ENCODE measurements around the gene ABCA13.

Gene ABCA13

DNA sequence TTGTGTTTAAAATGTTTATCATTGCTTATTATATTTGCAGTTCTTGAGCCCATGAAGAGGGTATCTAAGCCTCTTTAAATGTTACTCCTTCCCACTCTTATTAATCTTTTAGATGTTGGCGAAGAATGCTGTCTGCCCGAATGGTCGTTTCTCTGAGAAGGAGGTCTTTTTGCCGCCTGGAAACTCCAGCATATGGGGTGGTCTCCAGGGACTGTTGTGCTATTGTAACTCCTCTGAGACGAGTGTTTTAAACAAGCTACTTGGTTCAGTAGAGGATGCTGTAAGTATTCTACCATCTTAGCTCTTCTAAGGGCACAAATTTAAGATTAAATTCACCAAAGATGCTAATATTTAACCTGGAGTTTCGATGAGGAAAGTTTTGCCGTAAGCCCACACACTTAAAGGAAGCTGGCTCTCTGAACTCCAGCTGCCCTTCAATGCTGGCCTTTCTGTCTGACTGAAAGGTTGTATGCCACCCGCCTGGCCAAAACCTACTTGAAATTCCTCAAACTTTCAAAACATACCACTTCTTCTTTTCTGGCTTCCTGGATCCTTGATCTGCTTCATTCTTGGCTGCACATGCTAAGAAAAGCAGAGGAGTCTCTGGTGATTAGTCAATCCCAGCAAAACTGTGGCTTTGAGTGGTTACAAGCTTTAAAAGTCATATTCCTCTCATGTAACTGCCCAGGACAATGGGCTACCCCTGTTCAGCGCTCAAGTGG, 74.7 kb downstream of the ABCA13 start:
- peak; percentile 34 for DNase-seq (ENCODE audit: low spot score)

DNA sequence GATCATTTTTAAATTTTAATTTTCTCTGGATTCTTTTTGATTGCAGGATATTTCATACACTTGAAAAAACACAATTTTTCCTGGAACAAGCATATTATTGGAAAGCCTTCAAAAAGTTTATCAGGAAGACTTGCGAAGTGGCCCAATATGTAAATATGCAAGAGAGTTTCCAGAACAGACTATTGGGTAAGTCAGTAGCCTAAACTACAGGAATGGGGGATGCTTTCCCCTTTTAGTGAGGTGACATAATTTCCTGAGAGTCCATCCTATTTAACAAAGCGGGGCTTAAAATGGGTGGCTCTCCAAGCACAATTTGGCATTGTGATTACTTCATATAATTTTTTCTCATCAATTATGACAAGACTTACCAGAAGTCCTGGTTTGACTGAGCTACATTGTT, 77.9 kb downstream of the ABCA13 start:
- no peak for DNase-seq (ENCODE audit: low spot score)

DNA sequence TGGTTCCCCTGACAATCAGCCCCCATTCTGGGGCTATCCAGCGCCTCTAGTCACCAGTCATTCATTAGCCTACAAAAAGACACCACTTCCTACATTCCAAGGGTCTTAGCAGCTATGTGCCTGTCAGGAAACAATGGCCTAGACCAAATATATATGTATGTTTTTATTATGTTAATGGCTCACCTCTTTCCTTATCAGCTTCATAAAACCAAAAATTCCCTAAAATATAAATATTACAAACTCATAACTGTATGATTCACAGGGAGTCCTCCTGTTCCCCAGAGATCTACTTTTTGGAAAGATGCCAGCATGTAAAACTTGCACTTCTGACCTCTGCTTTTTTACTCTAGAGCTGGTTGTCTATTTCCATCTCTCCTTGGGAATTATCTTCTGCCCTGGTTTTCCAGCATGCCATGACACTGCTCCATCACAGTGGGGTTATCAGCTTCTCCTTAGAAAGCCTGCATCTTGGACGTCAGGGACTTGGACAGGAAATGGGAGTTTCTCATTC, 79.2 kb downstream of the ABCA13 start:
- no peak for DNase-seq (ENCODE audit: low spot score)

DNA sequence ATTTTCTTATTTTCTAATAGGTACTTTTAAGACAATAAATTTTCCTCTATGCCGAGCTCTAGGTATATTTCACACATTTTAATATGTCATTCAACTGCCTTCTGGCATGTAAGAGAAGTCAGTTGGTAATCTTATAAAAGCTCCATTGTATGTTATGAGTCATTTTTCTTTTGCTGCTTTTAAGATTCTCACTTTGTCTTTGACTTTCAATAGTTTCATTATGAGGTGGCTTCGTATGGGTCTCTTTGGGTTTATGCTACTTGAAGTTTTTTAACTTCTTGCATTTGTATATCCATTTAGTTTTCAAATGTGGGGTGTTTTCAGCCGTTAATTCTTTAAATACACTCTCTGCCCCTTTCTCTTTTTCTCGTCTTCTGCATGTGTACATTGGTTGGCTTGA, 80.5 kb downstream of the ABCA13 start:
- DNase-seq (ENCODE audit: low spot score), result no peak

DNA sequence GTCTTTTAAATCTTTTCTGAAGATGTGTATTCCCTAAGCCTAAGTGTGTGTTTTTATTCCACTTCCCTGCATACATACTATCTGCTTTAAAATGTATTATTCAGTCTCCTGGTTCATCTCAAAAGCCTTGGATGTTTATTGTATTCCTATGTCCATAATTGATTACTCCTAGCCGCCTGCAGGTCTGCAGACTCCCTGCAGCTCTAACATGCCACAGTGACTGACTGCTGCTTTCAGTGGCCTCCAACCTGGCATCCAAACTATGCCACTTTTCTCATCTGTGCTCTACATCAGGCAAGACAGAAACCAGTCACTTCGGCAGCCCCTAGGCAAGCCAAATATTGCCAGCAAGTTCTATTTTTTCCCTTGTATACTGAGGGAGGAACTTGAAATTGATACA, 81.7 kb downstream of the ABCA13 start:
- no peak for DNase-seq (ENCODE audit: low spot score)

DNA sequence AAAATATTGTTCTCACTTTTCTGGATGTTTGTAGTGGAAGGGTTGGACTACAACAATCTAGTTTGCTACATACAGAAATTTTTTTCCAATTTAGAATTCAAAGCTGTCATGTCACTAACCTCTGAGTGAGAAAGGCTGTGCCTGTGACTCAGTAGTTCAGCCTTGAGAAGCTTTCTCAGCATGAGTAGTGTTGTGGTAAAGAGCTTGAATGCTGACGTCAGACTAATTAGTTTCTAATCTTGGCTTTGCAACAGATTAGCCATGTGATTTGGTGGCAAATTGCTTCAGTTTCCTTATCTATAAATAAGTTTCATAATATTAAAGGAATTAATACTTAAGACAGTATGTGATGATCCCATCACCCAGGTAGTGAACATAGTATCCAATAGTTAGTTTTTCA, 83.8 kb downstream of the ABCA13 start:
- DNase-seq (ENCODE audit: low spot score), result no peak

DNA sequence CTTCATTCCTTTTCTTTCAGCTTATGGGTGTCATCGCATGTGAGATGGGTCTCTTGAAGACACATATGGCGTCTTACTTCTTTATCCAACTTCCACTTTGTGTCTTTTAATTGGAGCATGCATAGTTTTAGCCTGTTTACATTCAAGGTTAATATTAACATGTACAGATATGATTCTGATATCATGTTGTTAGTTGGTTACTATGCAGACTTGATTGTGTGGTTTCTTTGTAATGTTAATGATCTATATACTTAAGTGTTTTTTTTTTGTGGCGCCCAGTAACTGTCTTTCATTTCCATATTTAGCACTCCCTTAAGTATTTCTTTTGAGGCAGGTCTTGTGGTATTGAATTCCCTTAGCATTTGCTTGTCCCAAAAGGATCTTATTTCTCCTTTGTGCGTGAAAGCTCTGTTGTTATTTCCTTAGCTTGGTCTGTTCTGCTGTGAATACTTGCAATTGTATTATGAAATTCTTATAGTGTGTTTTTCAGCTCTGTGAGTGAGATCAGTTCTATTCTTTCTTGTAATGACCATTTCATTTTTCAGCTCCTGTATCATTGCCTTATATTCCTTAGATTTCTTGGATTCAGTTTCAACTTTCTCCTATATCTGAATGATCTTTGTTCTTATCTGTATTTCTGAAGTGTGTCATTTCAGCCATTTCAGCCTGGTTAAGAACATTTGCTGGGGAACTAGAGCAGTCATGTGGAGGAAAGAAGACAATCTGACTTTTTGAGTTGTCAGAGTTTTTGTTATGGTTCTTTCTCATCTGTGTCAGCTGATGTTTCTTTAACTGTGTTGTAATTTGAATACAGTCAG, 88.4 kb downstream of the ABCA13 start:
- no peak for DNase-seq (ENCODE audit: low spot score)

DNA sequence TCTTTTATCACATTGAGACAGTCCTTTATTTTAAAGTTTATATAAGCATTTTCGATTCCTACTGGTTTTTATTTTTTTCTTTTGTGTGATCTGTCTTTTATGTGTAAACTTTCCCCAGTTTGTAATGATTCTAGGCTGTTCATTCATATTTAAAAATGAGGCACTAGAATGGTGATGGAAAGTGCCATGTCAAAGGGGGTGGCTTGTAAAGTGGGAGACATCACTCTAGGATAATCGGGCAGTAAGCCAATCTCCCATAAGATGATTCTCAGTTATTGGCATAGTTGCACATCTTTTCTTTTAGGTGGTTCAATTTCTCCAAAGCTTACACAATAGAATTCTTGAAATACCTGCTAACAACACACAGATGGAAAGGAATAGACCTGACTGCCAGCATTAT, 90.4 kb downstream of the ABCA13 start:
- DNase-seq (ENCODE audit: low spot score), result no peak

- no peak for DNase-seq (ENCODE audit: low spot score)
Observed at GRCh38 chr7:48262606-48263310, 91.5 kb downstream of the ABCA13 start.

DNA sequence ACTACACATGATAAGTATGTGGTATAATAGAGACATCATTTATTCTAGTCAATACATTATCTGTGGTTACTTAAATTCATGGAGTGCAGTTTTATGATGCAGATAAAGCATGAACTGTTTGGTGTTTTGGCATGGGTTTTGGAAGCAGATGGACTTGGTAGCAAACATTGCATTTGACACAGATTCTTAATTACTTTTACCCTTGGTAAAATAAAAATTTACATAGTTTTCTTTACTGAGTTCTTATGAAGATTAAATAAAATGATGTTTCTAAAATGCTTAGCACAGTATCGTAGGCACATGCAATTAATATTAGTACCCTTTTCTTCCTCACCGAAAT, 92.0 kb downstream of the ABCA13 start:
- no peak for DNase-seq (ENCODE audit: low spot score)

GRCh38 chr7:48269066-48269465, 97.8 kb downstream of the ABCA13 start:
- DNase-seq (ENCODE audit: low spot score), result no peak

- no peak for DNase-seq (ENCODE audit: low spot score)
Observed at GRCh38 chr7:48274662-48275061, 103.4 kb downstream of the ABCA13 start.

- no peak for DNase-seq (ENCODE audit: low spot score)
Observed at GRCh38 chr7:48279420-48279819, 108.2 kb downstream of the ABCA13 start.

GRCh38 chr7:48280100-48280499, 108.8 kb downstream of the ABCA13 start:
- DNase-seq (ENCODE audit: low spot score), result no peak

DNA sequence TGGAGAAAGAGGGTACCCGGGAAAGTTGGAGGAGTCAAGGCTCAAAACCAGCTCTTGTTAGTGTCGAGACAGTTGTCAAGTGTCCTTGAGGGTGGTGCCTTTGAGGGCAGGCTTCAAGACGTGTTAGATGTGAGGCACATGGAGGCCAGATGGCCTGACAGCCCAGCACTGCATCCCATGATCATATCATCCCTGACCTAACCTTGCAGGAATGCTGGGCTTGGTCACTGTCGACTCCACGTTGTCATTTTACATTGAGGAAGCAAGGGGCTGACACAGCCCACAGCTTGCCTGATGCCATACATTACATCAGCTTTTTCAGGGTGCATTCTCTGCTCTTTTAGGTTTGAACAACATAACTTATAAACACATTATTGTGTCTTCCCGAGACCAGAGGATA, 114.1 kb downstream of the ABCA13 start:
- DNase-seq (ENCODE audit: low spot score), result no peak

DNA sequence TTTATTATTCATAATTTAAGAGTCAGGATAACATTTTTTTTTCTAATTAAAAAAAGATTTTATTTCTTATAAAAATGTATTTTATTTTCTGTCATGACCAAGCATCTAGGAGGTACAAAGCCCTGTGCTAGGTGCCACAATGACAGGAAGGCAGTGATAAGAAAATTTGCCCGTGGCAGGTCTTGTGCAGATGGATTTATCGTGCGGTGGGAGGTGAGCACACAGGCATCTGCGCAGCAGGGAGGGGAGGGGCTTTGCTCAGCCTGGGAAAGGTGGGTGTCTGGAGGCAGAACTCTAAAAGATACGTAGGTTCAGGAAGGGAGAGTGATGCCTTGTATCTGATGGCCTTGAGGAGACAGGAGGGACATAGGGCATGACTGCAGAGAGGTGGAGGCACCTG, 115.6 kb downstream of the ABCA13 start:
- no peak for DNase-seq (ENCODE audit: low spot score)

DNA sequence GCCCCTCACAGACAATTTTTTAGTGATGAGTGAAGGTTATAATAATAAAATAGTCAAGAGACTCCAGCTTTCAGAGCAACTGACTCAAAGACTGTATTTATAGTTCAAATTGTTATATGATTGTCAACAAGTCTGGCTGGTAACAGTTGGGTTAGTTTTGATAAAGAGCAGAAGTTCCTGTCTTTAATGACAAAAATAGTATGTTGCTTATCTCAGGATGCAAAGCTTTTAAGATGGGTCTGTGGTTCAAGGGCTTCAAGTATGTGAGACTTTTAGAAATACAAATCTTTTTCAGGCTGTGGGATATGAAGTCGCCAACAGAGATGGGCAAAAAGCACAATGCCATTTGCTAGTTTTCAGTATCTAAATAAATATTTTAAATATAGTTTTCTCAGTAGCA, 118.4 kb downstream of the ABCA13 start:
- DNase-seq (ENCODE audit: low spot score), result no peak

DNA sequence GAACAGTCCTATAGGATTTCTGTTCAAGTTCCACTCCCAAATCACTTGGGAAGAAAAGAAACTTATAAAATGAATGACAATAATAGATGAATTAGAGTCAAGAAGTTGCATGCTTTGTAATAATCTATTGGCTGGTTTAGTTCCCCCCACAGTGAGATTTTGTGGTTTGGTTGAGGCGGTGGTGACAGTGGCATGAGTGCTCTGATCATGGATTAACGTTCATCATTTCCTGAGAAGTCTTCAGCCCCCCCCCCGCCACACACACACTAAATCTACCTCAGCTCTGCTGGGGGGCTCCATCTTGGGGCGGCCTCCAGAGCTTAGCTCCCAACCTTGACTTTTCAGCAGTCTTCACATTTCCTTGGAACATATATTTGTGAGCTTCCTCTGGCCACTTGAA, 121.7 kb downstream of the ABCA13 start:
- no peak for DNase-seq (ENCODE audit: low spot score)

DNA sequence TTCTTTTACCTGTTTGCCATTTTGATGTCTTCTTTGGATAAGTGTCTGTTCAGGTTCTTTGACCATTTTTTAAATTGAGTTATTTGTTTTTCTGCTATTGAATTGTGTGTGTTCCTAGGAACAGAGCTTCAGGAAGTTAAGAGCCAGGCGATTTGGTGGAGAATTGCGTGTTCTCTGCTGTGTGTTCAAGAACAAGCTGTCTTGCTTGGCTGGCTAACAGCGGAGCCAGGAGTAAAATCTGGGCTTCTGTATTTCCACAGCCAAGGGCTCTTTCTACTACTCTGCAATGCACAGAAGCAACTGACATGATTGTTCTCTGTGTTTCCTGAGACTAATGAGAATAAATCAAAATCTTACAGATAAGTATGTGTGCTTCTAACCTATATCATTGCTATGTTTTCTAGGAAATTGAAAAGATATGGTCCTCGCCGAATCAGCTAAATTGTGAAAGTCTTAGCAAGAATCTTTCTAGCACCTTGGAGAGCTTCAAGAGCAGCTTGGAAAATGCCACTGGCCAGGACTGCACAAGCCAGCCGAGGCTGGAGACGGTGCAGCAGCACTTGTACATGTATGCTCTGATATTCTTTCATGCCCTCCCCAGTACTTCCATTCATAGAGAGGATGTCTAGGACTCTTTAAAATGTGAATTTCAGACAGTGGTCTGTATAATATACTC, 124.2 kb downstream of the ABCA13 start:
- DNase-seq (ENCODE audit: low spot score), result peak; percentile 14

- DNase-seq (ENCODE audit: low spot score), result no peak
Observed at GRCh38 chr7:48296966-48297365, 125.7 kb downstream of the ABCA13 start.

- DNase-seq (ENCODE audit: low spot score), result no peak
Observed at GRCh38 chr7:48298779-48299178, 127.5 kb downstream of the ABCA13 start.

DNA sequence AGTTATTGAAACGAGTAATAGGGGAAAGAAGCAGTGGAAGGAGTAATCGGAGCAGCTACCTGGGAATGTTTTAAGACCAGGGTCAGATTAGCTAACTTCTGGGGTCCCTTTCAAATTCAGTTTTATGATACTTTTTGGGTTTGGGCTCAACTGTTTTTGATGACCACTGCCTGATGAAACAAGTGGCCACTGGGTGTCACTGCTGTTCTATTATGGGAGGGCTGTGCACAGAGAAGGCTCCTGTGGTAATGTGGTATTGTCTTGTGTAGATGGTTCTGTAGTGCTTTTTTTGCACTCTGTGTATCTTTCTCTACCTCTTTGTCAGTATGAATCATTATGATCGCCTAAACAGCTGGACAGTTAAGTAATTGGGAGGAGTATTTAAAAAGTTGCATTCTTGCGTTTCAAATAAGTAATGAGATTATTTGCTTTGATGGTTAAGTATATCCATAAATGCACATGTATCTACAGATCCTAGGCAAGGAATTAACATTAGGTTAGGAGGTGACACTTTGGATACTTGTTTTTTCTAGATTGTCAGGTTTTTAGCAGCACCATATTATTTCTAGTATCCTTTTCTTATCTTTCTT, 128.4 kb downstream of the ABCA13 start:
- DNase-seq (ENCODE audit: low spot score), result peak; percentile 87

Measured in Ammon's horn (tissue), 1 donor.